GM23338 (cell line): ENCODE measurements around the gene PLEKHO1. TPM values are rescaled to one million over a fixed set of nuclear protein-coding genes. Genes with fewer than 3 reads are reported as not detected.

Experiments used
- ATAC-seq: fragments of 200-7000 bp; cut with Tn5 transposase; 3 replicates; pipeline ENCODE4 v1.9.1; 2020
- DNase-seq: peaks from one replicate; pipeline ENCODE4 v3.0.0-alpha.2; 2015; ENCODE audit warnings: low spot score
- H2AFZ ChIP-seq: fragments of 200-600 bp; sonication (generic); 2 replicates; pipeline ENCODE4 v1.8.0; 2016; ENCODE audit warnings: antibody characterized with exemption, mild to moderate bottlenecking, moderate library complexity
- H3F3A ChIP-seq: fragments of 200-600 bp; sonication (generic); replicated peaks from 2 replicates; pipeline ENCODE4 v1.8.0; 2017; ENCODE audit warnings: antibody characterized with exemption, mixed run types, low read depth
- H3K27ac ChIP-seq: fragments of 200-600 bp; sonication (generic); 2 replicates; pipeline ENCODE4 v1.6.1; 2016; ENCODE audit warnings: low read depth
- H3K27me3 ChIP-seq: fragments of 200-600 bp; sonication (generic); 2 replicates; pipeline ENCODE4 v1.8.0; 2016; ENCODE audit warnings: mild to moderate bottlenecking, mixed run types, moderate library complexity; ENCODE audit not compliant: insufficient read depth
- H3K36me3 ChIP-seq: fragments of 200-600 bp; sonication (generic); 2 replicates; pipeline ENCODE4 v1.8.0; 2016; ENCODE audit warnings: mild to moderate bottlenecking; ENCODE audit not compliant: insufficient read depth
- H3K4me1 ChIP-seq: fragments of 200-600 bp; sonication (generic); 2 replicates; pipeline ENCODE4 v1.8.0; 2016; ENCODE audit warnings: mild to moderate bottlenecking, moderate library complexity; ENCODE audit not compliant: insufficient read depth
- H3K4me2 ChIP-seq: fragments of 200-600 bp; sonication (generic); 2 replicates; pipeline ENCODE4 v1.7.1; 2017; ENCODE audit warnings: mixed run types
- H3K4me3 ChIP-seq: fragments of 200-600 bp; sonication (generic); 2 replicates; pipeline ENCODE4 v1.6.1; 2016; ENCODE audit warnings: mixed run types
- H3K79me2 ChIP-seq: fragments of 200-600 bp; sonication (generic); replicated peaks from 2 replicates; pipeline ENCODE4 v1.8.0; 2017; ENCODE audit warnings: mild to moderate bottlenecking; ENCODE audit not compliant: insufficient read depth
- H3K9me2 ChIP-seq: fragments of 200-600 bp; sonication (generic); 2 replicates; pipeline ENCODE4 v1.8.0; 2017; ENCODE audit not compliant: insufficient read depth
- H4K20me1 ChIP-seq: fragments of 200-600 bp; sonication (generic); replicated peaks from 2 replicates; pipeline ENCODE4 v1.8.0; 2017; ENCODE audit warnings: mild to moderate bottlenecking; ENCODE audit not compliant: insufficient read depth
- H3K27ac Mint-ChIP-seq: 2 replicates; pipeline ENCODE4 v1.8.0; 2020; ENCODE audit warnings: inconsistent platforms, mild to moderate bottlenecking, moderate library complexity, mixed read lengths
- H3K27me3 Mint-ChIP-seq: 3 replicates; pipeline ENCODE4 v1.8.0; 2022; ENCODE audit warnings: low read depth, mild to moderate bottlenecking, moderate library complexity, mixed read lengths, inconsistent platforms; ENCODE audit not compliant: insufficient read depth, poor library complexity
- H3K36me3 Mint-ChIP-seq: 3 replicates; pipeline ENCODE4 v1.8.0; 2021; ENCODE audit warnings: low read depth, mild to moderate bottlenecking, inconsistent platforms, moderate library complexity, mixed read lengths
- H3K4me1 Mint-ChIP-seq: 3 replicates; pipeline ENCODE4 v1.8.0; 2020; ENCODE audit warnings: mild to moderate bottlenecking, inconsistent platforms, mixed read lengths
- H3K4me3 Mint-ChIP-seq: 3 replicates; pipeline ENCODE4 v1.8.0; 2021; ENCODE audit warnings: moderate library complexity, mild to moderate bottlenecking, inconsistent platforms, mixed read lengths
- H3K9me3 Mint-ChIP-seq: 3 replicates; pipeline ENCODE4 v1.8.0; 2020; ENCODE audit warnings: moderate library complexity, mild to moderate bottlenecking, inconsistent platforms, mixed read lengths
- CREB1 ChIP-seq: fragments of 250-450 bp; sonication (Bioruptor Pico); IDR thresholded peaks from 2 replicates; pipeline ENCODE4 v1.5.0; 2020; ENCODE audit warnings: low read depth, mild to moderate bottlenecking, moderate library complexity
- EZH2 ChIP-seq: fragments of 200-600 bp; sonication (generic); IDR thresholded peaks from one replicate; pipeline ENCODE4 v1.8.0; 2017; ENCODE audit warnings: antibody characterized with exemption, mild to moderate bottlenecking, low read depth; ENCODE audit not compliant: unreplicated experiment
- EZH2phosphoT487 ChIP-seq: fragments of 200-600 bp; sonication (generic); IDR thresholded peaks from one replicate; pipeline ENCODE4 v1.8.1; 2018; ENCODE audit warnings: antibody characterized with exemption; ENCODE audit not compliant: unreplicated experiment
- JUNB ChIP-seq: IDR thresholded peaks from one replicate; pipeline ENCODE4 v1.6.1; 2016; ENCODE audit warnings: antibody characterized with exemption; ENCODE audit not compliant: unreplicated experiment
- NANOG ChIP-seq: IDR thresholded peaks from 2 replicates; pipeline ENCODE4 v1.6.1; 2016; ENCODE audit warnings: antibody characterized with exemption, borderline replicate concordance
- POLR2AphosphoS5 ChIP-seq: IDR thresholded peaks from 2 replicates; pipeline ENCODE4 v1.6.1; 2016; ENCODE audit warnings: antibody characterized with exemption, low read depth
- STAT1 ChIP-seq: IDR thresholded peaks from one replicate; pipeline ENCODE4 v1.6.1; 2016; ENCODE audit warnings: antibody characterized with exemption; ENCODE audit not compliant: unreplicated experiment
- ZNF114 ChIP-seq: fragments of 250-450 bp; sonication (Bioruptor Pico); IDR thresholded peaks from 2 replicates; pipeline ENCODE4 v1.5.0; 2020; ENCODE audit warnings: mild to moderate bottlenecking, moderate library complexity
- ZNF331 ChIP-seq: fragments of 250-450 bp; sonication (Bioruptor Pico); IDR thresholded peaks from 2 replicates; pipeline ENCODE4 v1.5.0; 2020; ENCODE audit warnings: low read depth, mild to moderate bottlenecking, moderate library complexity
- polyA plus RNA-seq: library from polyadenylated mRNA; unstranded; fragments of >200 nt; fragmentation: Nextera tagmentation; extraction: Ambion mirVana; gene quantifications from 2 replicates; pipeline ENCODE4 v1.2.1, GENCODE V29; 2016
- total RNA-seq: library from RNA; depleted of rRNA; stranded (reverse); fragments of >200 nt; shearing (Covaris generic); gene quantifications from 2 replicates; pipeline ENCODE4 v1.2.3, GENCODE V29; 2014
- TF ChIP-seq, protein P1 (sequence below), 2 experiments: fragments of 200-600 bp in 1 of 2; sonication (generic) in 1 of 2; conservative IDR thresholded peaks; 2 replicates each; pipeline versions ENCODE4 v1.5.1 to v1.6.1; 2016 to 2017; ENCODE audit warnings: antibody characterized with exemption in 2 of 2, low read depth in 2 of 2, mild to moderate bottlenecking in 2 of 2, moderate library complexity in 1 of 2
- TF ChIP-seq, protein P2 (sequence below): fragments of 250-450 bp; sonication (Bioruptor Pico); IDR thresholded peaks from 2 replicates; pipeline ENCODE4 v1.5.0; 2020; ENCODE audit warnings: mild to moderate bottlenecking, moderate library complexity
- TF ChIP-seq, protein P3 (sequence below): IDR thresholded peaks from 2 replicates; pipeline ENCODE4 v1.6.1; 2016; ENCODE audit warnings: antibody characterized with exemption
- TF ChIP-seq, protein P4 (sequence below): IDR thresholded peaks from one replicate; pipeline ENCODE4 v1.6.1; 2018; ENCODE audit warnings: antibody characterized with exemption; ENCODE audit not compliant: unreplicated experiment

The PLEKHO1 gene
- total and polyA plus RNA-seq, 2 experiments from 2014 or later = 34.3 to 36.7 TPM

DNA sequence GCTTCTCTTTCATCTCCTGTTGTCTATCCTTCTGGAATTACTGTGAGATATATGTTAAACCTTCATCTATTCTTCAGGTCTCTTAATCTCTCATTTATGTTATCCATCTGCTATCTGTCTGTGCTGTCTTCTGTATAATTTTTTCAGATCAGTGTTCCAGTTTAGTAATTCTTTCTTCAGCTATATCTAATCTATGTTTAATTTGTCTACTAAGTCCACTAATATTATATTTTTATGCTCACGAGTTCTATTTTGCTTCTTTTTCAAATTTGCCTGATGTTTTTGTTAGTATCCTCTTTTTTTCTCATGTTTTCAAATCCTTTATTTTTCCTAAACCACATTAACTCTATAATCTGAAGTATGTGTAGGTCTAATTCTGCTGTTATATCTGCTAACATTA, 34.6 kb upstream of the PLEKHO1 start:
- H3K4me2 ChIP-seq = no peak overlapping the region
- no peak for DNase-seq
- no peaks in the 10 kb centered on the region for H3K9me2 ChIP-seq
- ATAC-seq = no peak
- H3K4me3 ChIP-seq = no peak overlapping the region
- no peak overlapping the region for H3K27ac ChIP-seq
- peaks cover 23% of the 10 kb centered on the region for H3K9me3 Mint-ChIP-seq
- peaks cover 3% of the 10 kb centered on the region; the same call in 1 of the 2 replicates for H3K36me3 ChIP-seq
- H3K4me3 Mint-ChIP-seq = no peak overlapping the region
- no peak overlapping the region for H2AFZ ChIP-seq
- no peaks in the 10 kb centered on the region for H3F3A ChIP-seq
- H3K4me1 Mint-ChIP-seq = no peaks in the 10 kb centered on the region
- H3K27me3 ChIP-seq = no peaks in the 10 kb centered on the region
- H3K27ac Mint-ChIP-seq = no peak overlapping the region
- peaks cover 34% of the 10 kb centered on the region for H3K36me3 Mint-ChIP-seq
- H3K79me2 ChIP-seq = no peaks in the 10 kb centered on the region
- no peak for TF ChIP-seq JUNB
- TF ChIP-seq, protein P1, sequence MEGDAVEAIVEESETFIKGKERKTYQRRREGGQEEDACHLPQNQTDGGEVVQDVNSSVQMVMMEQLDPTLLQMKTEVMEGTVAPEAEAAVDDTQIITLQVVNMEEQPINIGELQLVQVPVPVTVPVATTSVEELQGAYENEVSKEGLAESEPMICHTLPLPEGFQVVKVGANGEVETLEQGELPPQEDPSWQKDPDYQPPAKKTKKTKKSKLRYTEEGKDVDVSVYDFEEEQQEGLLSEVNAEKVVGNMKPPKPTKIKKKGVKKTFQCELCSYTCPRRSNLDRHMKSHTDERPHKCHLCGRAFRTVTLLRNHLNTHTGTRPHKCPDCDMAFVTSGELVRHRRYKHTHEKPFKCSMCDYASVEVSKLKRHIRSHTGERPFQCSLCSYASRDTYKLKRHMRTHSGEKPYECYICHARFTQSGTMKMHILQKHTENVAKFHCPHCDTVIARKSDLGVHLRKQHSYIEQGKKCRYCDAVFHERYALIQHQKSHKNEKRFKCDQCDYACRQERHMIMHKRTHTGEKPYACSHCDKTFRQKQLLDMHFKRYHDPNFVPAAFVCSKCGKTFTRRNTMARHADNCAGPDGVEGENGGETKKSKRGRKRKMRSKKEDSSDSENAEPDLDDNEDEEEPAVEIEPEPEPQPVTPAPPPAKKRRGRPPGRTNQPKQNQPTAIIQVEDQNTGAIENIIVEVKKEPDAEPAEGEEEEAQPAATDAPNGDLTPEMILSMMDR (conservative IDR thresholded peaks at IDR 0.05; ENCODE audit: low read depth in 2 of 2) = no peak
- no peak for TF ChIP-seq CREB1
- TF ChIP-seq ZNF331 = no peak
- no peak for TF ChIP-seq ZNF114
- TF ChIP-seq EZH2phosphoT487 = no peak
- TF ChIP-seq STAT1 = no peak
- no peak for TF ChIP-seq POLR2AphosphoS5
- no peak for TF ChIP-seq EZH2
- TF ChIP-seq, protein P2, sequence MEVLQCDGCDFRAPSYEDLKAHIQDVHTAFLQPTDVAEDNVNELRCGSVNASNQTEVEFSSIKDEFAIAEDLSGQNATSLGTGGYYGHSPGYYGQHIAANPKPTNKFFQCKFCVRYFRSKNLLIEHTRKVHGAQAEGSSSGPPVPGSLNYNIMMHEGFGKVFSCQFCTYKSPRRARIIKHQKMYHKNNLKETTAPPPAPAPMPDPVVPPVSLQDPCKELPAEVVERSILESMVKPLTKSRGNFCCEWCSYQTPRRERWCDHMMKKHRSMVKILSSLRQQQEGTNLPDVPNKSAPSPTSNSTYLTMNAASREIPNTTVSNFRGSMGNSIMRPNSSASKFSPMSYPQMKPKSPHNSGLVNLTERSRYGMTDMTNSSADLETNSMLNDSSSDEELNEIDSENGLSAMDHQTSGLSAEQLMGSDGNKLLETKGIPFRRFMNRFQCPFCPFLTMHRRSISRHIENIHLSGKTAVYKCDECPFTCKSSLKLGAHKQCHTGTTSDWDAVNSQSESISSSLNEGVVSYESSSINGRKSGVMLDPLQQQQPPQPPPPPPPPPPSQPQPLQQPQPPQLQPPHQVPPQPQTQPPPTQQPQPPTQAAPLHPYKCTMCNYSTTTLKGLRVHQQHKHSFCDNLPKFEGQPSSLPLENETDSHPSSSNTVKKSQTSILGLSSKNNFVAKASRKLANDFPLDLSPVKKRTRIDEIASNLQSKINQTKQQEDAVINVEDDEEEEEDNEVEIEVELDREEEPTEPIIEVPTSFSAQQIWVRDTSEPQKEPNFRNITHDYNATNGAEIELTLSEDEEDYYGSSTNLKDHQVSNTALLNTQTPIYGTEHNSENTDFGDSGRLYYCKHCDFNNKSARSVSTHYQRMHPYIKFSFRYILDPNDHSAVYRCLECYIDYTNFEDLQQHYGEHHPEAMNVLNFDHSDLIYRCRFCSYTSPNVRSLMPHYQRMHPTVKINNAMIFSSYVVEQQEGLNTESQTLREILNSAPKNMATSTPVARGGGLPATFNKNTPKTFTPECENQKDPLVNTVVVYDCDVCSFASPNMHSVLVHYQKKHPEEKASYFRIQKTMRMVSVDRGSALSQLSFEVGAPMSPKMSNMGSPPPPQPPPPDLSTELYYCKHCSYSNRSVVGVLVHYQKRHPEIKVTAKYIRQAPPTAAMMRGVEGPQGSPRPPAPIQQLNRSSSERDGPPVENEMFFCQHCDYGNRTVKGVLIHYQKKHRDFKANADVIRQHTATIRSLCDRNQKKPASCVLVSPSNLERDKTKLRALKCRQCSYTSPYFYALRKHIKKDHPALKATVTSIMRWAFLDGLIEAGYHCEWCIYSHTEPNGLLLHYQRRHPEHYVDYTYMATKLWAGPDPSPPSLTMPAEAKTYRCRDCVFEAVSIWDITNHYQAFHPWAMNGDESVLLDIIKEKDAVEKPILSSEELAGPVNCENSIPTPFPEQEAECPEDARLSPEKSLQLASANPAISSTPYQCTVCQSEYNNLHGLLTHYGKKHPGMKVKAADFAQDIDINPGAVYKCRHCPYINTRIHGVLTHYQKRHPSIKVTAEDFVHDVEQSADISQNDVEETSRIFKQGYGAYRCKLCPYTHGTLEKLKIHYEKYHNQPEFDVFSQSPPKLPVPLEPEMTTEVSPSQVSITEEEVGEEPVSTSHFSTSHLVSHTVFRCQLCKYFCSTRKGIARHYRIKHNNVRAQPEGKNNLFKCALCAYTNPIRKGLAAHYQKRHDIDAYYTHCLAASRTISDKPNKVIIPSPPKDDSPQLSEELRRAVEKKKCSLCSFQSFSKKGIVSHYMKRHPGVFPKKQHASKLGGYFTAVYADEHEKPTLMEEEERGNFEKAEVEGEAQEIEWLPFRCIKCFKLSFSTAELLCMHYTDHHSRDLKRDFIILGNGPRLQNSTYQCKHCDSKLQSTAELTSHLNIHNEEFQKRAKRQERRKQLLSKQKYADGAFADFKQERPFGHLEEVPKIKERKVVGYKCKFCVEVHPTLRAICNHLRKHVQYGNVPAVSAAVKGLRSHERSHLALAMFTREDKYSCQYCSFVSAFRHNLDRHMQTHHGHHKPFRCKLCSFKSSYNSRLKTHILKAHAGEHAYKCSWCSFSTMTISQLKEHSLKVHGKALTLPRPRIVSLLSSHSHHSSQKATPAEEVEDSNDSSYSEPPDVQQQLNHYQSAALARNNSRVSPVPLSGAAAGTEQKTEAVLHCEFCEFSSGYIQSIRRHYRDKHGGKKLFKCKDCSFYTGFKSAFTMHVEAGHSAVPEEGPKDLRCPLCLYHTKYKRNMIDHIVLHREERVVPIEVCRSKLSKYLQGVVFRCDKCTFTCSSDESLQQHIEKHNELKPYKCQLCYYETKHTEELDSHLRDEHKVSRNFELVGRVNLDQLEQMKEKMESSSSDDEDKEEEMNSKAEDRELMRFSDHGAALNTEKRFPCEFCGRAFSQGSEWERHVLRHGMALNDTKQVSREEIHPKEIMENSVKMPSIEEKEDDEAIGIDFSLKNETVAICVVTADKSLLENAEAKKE (CRISPR knock-in tag) = no peak
- TF ChIP-seq, protein P3, sequence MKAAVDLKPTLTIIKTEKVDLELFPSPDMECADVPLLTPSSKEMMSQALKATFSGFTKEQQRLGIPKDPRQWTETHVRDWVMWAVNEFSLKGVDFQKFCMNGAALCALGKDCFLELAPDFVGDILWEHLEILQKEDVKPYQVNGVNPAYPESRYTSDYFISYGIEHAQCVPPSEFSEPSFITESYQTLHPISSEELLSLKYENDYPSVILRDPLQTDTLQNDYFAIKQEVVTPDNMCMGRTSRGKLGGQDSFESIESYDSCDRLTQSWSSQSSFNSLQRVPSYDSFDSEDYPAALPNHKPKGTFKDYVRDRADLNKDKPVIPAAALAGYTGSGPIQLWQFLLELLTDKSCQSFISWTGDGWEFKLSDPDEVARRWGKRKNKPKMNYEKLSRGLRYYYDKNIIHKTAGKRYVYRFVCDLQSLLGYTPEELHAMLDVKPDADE = no peak
- TF ChIP-seq NANOG = no peak
- TF ChIP-seq, protein P4, sequence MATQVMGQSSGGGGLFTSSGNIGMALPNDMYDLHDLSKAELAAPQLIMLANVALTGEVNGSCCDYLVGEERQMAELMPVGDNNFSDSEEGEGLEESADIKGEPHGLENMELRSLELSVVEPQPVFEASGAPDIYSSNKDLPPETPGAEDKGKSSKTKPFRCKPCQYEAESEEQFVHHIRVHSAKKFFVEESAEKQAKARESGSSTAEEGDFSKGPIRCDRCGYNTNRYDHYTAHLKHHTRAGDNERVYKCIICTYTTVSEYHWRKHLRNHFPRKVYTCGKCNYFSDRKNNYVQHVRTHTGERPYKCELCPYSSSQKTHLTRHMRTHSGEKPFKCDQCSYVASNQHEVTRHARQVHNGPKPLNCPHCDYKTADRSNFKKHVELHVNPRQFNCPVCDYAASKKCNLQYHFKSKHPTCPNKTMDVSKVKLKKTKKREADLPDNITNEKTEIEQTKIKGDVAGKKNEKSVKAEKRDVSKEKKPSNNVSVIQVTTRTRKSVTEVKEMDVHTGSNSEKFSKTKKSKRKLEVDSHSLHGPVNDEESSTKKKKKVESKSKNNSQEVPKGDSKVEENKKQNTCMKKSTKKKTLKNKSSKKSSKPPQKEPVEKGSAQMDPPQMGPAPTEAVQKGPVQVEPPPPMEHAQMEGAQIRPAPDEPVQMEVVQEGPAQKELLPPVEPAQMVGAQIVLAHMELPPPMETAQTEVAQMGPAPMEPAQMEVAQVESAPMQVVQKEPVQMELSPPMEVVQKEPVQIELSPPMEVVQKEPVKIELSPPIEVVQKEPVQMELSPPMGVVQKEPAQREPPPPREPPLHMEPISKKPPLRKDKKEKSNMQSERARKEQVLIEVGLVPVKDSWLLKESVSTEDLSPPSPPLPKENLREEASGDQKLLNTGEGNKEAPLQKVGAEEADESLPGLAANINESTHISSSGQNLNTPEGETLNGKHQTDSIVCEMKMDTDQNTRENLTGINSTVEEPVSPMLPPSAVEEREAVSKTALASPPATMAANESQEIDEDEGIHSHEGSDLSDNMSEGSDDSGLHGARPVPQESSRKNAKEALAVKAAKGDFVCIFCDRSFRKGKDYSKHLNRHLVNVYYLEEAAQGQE = no peak
- peaks cover 3% of the 10 kb centered on the region for H3K27me3 Mint-ChIP-seq
- H3K4me1 ChIP-seq = no peaks in the 10 kb centered on the region
- no peaks in the 10 kb centered on the region for H4K20me1 ChIP-seq
